GM13977 (cell line): ENCODE measurements around the gene PGC.

ENCODE experiments used
- DNase-seq: peaks from one replicate; pipeline ENCODE4 v3.0.0; 2012; ENCODE audit warnings: low spot score
- in situ Hi-C: fragments of 300-500 bp; cut with MboI; formaldehyde crosslinking; loops from one replicate; pipeline ENCODE4 v1.12.0; 2022; ENCODE audit warnings: low sequenced_read_pairs, low pct_unique_long_range_greater_than_20kb, mixed read lengths, inconsistent platforms; ENCODE audit not compliant: unreplicated experiment
- TF ChIP-seq, protein P1 (sequence below): IDR thresholded peaks from 2 replicates; pipeline ENCODE4 v1.5.1; 2012; ENCODE audit warnings: mild to moderate bottlenecking, control low read depth; ENCODE audit not compliant: insufficient read depth; ENCODE audit errors: extremely low read depth, missing control alignments

Gene PGC

GRCh38 chr6:41748102-41748477, 893 bp upstream of the PGC start:
- in situ Hi-C loops, result no loop called here
- TF ChIP-seq, protein P1, sequence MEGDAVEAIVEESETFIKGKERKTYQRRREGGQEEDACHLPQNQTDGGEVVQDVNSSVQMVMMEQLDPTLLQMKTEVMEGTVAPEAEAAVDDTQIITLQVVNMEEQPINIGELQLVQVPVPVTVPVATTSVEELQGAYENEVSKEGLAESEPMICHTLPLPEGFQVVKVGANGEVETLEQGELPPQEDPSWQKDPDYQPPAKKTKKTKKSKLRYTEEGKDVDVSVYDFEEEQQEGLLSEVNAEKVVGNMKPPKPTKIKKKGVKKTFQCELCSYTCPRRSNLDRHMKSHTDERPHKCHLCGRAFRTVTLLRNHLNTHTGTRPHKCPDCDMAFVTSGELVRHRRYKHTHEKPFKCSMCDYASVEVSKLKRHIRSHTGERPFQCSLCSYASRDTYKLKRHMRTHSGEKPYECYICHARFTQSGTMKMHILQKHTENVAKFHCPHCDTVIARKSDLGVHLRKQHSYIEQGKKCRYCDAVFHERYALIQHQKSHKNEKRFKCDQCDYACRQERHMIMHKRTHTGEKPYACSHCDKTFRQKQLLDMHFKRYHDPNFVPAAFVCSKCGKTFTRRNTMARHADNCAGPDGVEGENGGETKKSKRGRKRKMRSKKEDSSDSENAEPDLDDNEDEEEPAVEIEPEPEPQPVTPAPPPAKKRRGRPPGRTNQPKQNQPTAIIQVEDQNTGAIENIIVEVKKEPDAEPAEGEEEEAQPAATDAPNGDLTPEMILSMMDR, result no peak
- no peak for DNase-seq

GRCh38 chr6:41746107-41746506, 1.1 kb downstream of the PGC start:
- in situ Hi-C loops, result no loop called here
- no peak for DNase-seq
- TF ChIP-seq, protein P1, result no peak

DNA sequence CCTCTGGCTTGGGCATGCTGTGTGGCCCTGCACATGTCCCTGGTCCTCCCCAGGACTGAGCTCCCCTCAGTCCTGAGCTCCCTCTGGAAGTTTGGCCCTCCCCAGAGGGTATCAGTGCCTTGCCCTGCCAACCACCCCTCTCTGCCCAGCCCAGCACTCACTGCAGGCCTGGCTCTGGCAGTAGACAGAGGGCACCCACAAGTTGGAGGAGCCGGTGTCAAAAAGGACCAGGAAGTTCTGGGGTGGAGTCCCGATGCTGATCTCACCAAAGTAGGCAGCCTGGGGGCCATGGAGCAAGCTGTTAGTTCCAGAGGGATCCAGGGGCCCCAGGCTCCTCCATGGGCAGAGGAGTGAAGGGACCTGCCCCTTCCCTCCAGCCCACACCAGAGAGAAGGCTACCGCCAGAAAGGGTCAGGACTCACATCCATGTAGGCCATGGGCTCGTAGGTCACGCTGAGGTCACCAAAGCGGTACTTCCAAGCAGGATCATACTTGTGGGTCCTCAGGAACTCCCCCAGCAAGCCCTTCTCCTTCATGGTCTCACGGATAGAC, 2.9 kb downstream of the PGC start:
- in situ Hi-C loops, result no loop called here
- no peak for DNase-seq
- TF ChIP-seq, protein P1, result no peak

GRCh38 chr6:41743406-41744235, 3.6 kb downstream of the PGC start:
- in situ Hi-C loops, result no loop called here
- TF ChIP-seq, protein P1, result no peak
- no peak for DNase-seq

DNA sequence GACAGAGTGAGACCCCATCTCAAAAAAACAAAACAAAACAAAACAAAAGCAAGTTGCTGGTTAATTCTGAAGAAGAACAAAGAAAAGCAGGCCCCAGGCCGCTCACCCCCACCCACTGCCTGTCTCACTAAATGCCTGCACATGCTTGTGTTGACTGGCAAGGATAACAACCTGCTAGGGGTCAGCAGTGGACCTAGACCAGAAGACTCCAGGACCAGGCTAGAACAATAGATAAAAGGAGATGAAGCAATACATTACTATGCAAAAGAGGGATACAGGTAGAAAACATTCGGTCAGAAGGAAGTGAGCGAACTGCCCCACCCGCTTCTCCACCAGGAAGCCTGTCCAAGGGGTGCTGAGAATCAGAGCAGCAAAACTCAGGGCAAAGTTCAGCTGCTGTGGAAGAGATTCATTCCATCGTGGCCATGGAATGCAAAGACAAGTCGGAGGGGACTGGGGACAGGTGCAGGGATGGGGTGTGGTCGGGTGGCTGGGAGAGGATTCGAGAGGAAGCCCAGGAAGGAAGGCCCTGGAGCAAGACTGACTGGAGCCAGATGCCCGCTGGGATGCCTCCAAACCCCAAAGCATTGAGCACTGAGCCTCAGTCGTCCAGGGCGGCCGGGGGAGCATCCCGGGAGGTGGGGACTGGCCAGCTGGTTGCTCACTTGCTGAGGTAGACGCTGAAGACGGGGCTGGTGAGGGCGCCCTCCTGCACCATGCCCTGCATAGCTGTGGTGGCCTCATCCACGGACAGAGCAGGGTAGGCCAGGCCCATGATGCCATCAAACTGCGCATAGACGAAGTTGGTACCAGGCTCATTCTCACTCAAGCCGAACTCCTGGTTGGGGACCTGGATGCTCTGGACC, 5.3 kb downstream of the PGC start:
- TF ChIP-seq, protein P1, result no peak
- in situ Hi-C loops, result no loop called here
- DNase-seq, result no peak

- TF ChIP-seq, protein P1, result no peak
- DNase-seq, result no peak
- in situ Hi-C loops, result no loop called here
Measured at GRCh38 chr6:41740366-41741162, 6.6 kb downstream of the PGC start.
